Endothelial cell of umbilical vein (primary cell): ENCODE results near the gene KRTAP10-8. TPM values are rescaled to one million over a fixed set of nuclear protein-coding genes. Genes with fewer than 3 reads are reported as not detected.

Source experiments
- BruUV-seq: library from RNA; stranded (reverse); fragments of 400-500 nt; replicated peaks from 2 replicates; lab custom pipeline; 2021; lab: Mats Ljungman, UMichigan
- CTCF ChIA-PET: fragments of 300-600, 350-600 bp; sonication (Branson Sonifier 250); formaldehyde crosslinking; loops from one replicate; lab custom pipeline; 2021; ENCODE audit warnings: antibody characterized with exemption, inconsistent platforms; lab: Charles Lee
- POLR2A ChIA-PET: fragments of 300-600, 350-600 bp; sonication (Branson Sonifier 250); formaldehyde crosslinking; loops from one replicate; lab custom pipeline; 2021; ENCODE audit warnings: antibody characterized with exemption, inconsistent platforms; lab: Charles Lee
- DNase-seq: peaks from one replicate; pipeline ENCODE4 v3.0.0-alpha.2; 2011; ENCODE audit warnings: low read depth, low spot score
- FAIRE-seq: peaks from 2 replicates; lab custom pipeline; 2011; peaks lifted over from hg19 to GRCh38; lab: Jason Lieb, UNC
- H2AFZ ChIP-seq: 2 replicates; pipeline ENCODE4 v1.6.0; 2012; ENCODE audit warnings: low read depth, low read length, control low read depth, inconsistent platforms
- H3K27ac ChIP-seq: 2 replicates; pipeline ENCODE4 v1.5.1; 2011; ENCODE audit warnings: low read depth, mild to moderate bottlenecking, control low read depth, low read length, moderate library complexity; ENCODE audit not compliant: insufficient read depth
- H3K27me3 ChIP-seq, 2 experiments: 2 replicates each; pipeline versions ENCODE4 v1.6.0 to v1.6.1; 2011; ENCODE audit warnings: low read length in 2 of 2, mixed read lengths in 1 of 2; ENCODE audit not compliant: control insufficient read depth in 2 of 2, insufficient read depth in 2 of 2
- H3K36me3 ChIP-seq, 2 experiments: 2 replicates in 1 of 2; 3 replicates in 1 of 2; pipeline ENCODE4 v1.5.1; 2011; ENCODE audit warnings: low read length in 2 of 2, mild to moderate bottlenecking in 1 of 2, moderate library complexity in 1 of 2; ENCODE audit not compliant: control insufficient read depth in 2 of 2, insufficient read depth in 2 of 2; ENCODE audit errors: extremely low read depth in 1 of 2
- H3K4me1 ChIP-seq: 3 replicates; pipeline ENCODE4 v1.5.1; 2011; ENCODE audit warnings: mild to moderate bottlenecking, low read length; ENCODE audit not compliant: control insufficient read depth, insufficient read depth; ENCODE audit errors: extremely low read depth
- H3K4me2 ChIP-seq: 2 replicates; pipeline ENCODE4 v1.6.1; 2011; ENCODE audit warnings: low read length, control low read depth, mixed read lengths; ENCODE audit not compliant: insufficient read depth
- H3K4me3 ChIP-seq, 3 experiments: fragments of 200-600 bp in 1 of 3; sonication (generic), shearing (Covaris generic) in 1 of 3; replicated peaks in 1 of 3; 2 replicates each; pipeline ENCODE4 v1.5.1; 2011 to 2016; ENCODE audit warnings: control low read depth in 3 of 3, low read length in 3 of 3, mild to moderate bottlenecking in 2 of 3, inconsistent platforms in 1 of 3, low read depth in 1 of 3, moderate library complexity in 1 of 3; ENCODE audit not compliant: insufficient read depth in 1 of 3
- H3K79me2 ChIP-seq: 2 replicates; pipeline ENCODE4 v1.6.0; 2012; ENCODE audit warnings: low read length, inconsistent platforms; ENCODE audit not compliant: control insufficient read depth, insufficient read depth
- H3K9ac ChIP-seq: replicated peaks from 2 replicates; pipeline ENCODE3; 2011; ENCODE audit warnings: low read length, control low read depth; ENCODE audit not compliant: insufficient read depth; ENCODE audit errors: extremely low read depth
- H3K9me1 ChIP-seq: replicated peaks from 3 replicates; pipeline ENCODE4 v1.6.0; 2011; ENCODE audit warnings: mild to moderate bottlenecking, low read length; ENCODE audit not compliant: control insufficient read depth, insufficient read depth; ENCODE audit errors: extremely low read depth
- H3K9me3 ChIP-seq: replicated peaks from 2 replicates; pipeline ENCODE4 v1.5.1; 2012; ENCODE audit warnings: low read length, inconsistent platforms; ENCODE audit not compliant: control insufficient read depth, insufficient read depth
- H4K20me1 ChIP-seq: replicated peaks from 2 replicates; pipeline ENCODE3; 2011; ENCODE audit warnings: mild to moderate bottlenecking, low read length; ENCODE audit not compliant: control insufficient read depth, insufficient read depth; ENCODE audit errors: extremely low read depth
- CTCF ChIP-seq, 2 donors: IDR thresholded peaks; 1 replicate in 1 of 2; 2 replicates in 1 of 2; pipeline ENCODE4 v1.5.1; 2011; ENCODE audit warnings: low read length in 2 of 2, mild to moderate bottlenecking in 2 of 2, moderate library complexity in 2 of 2, control low read depth in 1 of 2, inconsistent platforms in 1 of 2, low read depth in 1 of 2; ENCODE audit not compliant: insufficient read depth in 1 of 2; ENCODE audit errors: extremely low read depth in 1 of 2
- EZH2 ChIP-seq: IDR thresholded peaks from 2 replicates; pipeline ENCODE4 v1.6.1; 2012; ENCODE audit warnings: borderline replicate concordance, low read depth, mild to moderate bottlenecking, moderate library complexity, low read length, inconsistent platforms; ENCODE audit not compliant: severe bottlenecking
- FOS ChIP-seq: IDR thresholded peaks from 2 replicates; pipeline ENCODE4 v1.6.1; 2011; ENCODE audit warnings: mild to moderate bottlenecking, low read length, moderate library complexity, borderline replicate concordance; ENCODE audit not compliant: insufficient read depth
- GATA2 ChIP-seq: IDR thresholded peaks from 2 replicates; pipeline ENCODE4 v1.7.0; 2011; ENCODE audit warnings: low read depth, mild to moderate bottlenecking, moderate library complexity, mixed read lengths, low read length; ENCODE audit not compliant: insufficient read length, insufficient read depth
- JUN ChIP-seq: IDR thresholded peaks from 2 replicates; pipeline ENCODE4 v1.6.1; 2011; ENCODE audit warnings: borderline replicate concordance, low read depth; ENCODE audit not compliant: insufficient read length, insufficient read depth
- MAX ChIP-seq: IDR thresholded peaks from 2 replicates; pipeline ENCODE4 v1.6.1; 2011; ENCODE audit not compliant: insufficient read depth, insufficient read length
- MYC ChIP-seq: IDR thresholded peaks from one replicate; pipeline ENCODE4 v1.6.1; 2011; ENCODE audit warnings: mild to moderate bottlenecking, low read depth, low read length
- POLR2A ChIP-seq: IDR thresholded peaks from 2 replicates; pipeline ENCODE4 v1.6.1; 2012; ENCODE audit warnings: low read depth, mild to moderate bottlenecking, control low read depth, low read length
- POLR2AphosphoS5 ChIP-seq: IDR thresholded peaks from 2 replicates; pipeline ENCODE4 v1.6.1; 2012; ENCODE audit warnings: low read depth, mild to moderate bottlenecking, control low read depth, low read length, moderate library complexity; ENCODE audit not compliant: insufficient read depth
- dilution Hi-C: fragments of 300-500 bp; cut with MboI; formaldehyde crosslinking; loops from one replicate; pipeline ENCODE4 v1.15.0; 2019; ENCODE audit warnings: low sequenced_read_pairs; ENCODE audit not compliant: extremely low pct_ligation_motif_present
- intact Hi-C: fragments of 100-400 bp; cut with micrococcal nuclease; formaldehyde crosslinking; loops from one replicate; pipeline ENCODE4 v1.10.0; 2022
- polyA plus RNA-seq, 4 experiments: library from polyadenylated mRNA; depleted of rRNA in 3 of 4; stranded (reverse) in 3 of 4; unstranded in 1 of 4; fragments of >200 nt; gene quantifications; 2 replicates each; pipeline versions ENCODE4 v1.2.1 to v1.2.3, GENCODE V29; 2011 to 2012; ENCODE audit warnings: missing spikeins in 1 of 4
- total RNA-seq: library from RNA; stranded (reverse); gene quantifications from 2 replicates; pipeline ENCODE4 v1.2.3, GENCODE V29; 2021

Gene KRTAP10-8
- total and polyA plus RNA-seq, 2 donors (not counting 3 experiments of a cell fraction or from before 2014, with no cell fraction given) = not detected

- Histone ChIP-seq H3K4me2 (no peak overlapping the region), H3K4me1 (no peaks in the 10 kb centered on the region), H3K9ac (no peak overlapping the region), H2AFZ (no peak overlapping the region), H3K36me3 (no peaks in the 10 kb centered on the region), H3K9me3 (no peaks in the 10 kb centered on the region), H4K20me1 (no peaks in the 10 kb centered on the region), H3K27me3 (peaks cover 0 to 2% of the 10 kb centered on the region in 2 experiments), H3K4me3 (no peak overlapping the region), H3K9me1 (no peaks in the 10 kb centered on the region), H3K79me2 (no peaks in the 10 kb centered on the region), H3K27ac (no peak overlapping the region)
- no peak for FAIRE-seq
- no peak for DNase-seq
- ChIA-PET CTCF (interaction anchor here (1.7 kb wide), 1 partner anchor 199 kb away, joined by 5 read pairs; no protein-coding TSS in a partner anchor), POLR2A (no interaction called here)
- TF ChIP-seq POLR2A (no peak), POLR2AphosphoS5 (no peak), FOS (no peak), EZH2 (no peak), JUN (no peak), MAX (no peak), GATA2 (no peak), MYC (no peak), CTCF (IDR thresholded peaks at IDR 0.05; ENCODE audit: extremely low read depth in 1 of 2, insufficient read depth in 1 of 2, low read depth in 1 of 2, low read length in 2 of 2) (no peak)
- dilution Hi-C loops = no loop called here
- intact Hi-C loops = no loop called here
- no TSS peak for BruUV-seq
These were observed 17.4 kb upstream of the KRTAP10-8 start for GRCh38 chr21:44594406-44594916.
